Measurements from ENCODE around the gene LAMA3.

The LAMA3 gene

GRCh38 chr18:23671564-23671963 lies 17.7 kb upstream of the LAMA3 start:
- no peak for DNase-seq

- no peak for DNase-seq
Observed at GRCh38 chr18:23673725-23674124, 15.5 kb upstream of the LAMA3 start.

GRCh38 chr18:23675236-23675635 lies 14.0 kb upstream of the LAMA3 start:
- no peak for DNase-seq

- DNase-seq, result no peak
Observed at GRCh38 chr18:23675896-23676295, 13.4 kb upstream of the LAMA3 start.

DNA sequence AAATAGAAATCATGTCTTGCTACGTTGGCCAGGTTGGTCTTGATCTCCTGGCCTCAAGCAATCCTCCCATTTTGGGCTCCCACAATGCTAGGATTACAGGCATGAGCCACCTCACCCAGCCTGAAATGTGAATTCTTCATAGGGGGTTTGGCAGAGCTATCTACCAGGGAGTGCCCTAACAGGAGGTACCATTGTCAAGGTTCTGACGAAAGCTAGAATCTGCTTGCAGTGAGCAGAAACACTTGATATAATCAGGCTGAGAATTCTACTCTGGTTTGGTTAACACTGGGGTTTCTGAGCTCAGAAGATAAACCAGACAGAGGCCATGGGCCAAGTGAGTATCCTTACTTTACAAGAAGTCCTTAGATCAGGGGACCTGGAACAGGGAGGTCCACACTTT lies 7.2 kb upstream of the LAMA3 start:
- no peak for DNase-seq

DNA sequence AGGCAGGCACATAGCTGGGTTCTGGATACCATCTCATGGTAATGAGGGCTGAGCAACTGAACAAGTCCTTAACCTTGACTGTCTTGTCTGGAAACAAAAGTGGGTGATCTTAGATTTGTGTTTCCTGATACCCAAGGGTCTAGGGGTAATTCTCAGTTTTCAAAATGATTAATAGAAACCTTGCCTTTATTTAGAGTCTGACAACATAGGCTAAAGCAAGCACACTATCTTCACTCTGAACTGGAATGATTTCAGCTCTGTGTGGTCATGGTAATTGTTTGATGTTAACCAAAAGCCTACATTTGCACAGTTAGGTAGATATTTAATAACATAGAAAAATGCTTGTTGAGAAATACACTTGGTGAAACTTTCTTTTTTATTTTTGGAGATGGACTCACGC lies 6.8 kb upstream of the LAMA3 start:
- DNase-seq, result no peak

DNA sequence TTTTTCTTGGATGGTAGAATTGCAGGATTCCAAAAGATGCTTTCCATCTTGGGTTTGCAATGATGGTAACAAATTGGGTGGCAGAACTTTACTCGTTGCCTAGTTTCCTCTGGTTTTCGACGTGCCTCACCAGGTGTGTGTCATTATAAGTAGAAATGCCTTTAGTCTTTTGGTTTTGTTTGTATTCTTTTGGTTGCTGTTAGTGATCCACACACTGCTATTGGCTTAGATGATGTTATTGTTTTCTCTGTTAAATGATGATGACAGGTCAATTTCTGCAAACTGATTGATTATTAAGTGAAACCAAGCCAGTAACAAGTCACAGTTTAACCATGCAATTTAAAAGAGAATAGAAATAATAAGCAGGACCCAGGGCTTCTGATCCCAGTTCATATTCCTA lies 6.1 kb upstream of the LAMA3 start:
- DNase-seq, result no peak

DNA sequence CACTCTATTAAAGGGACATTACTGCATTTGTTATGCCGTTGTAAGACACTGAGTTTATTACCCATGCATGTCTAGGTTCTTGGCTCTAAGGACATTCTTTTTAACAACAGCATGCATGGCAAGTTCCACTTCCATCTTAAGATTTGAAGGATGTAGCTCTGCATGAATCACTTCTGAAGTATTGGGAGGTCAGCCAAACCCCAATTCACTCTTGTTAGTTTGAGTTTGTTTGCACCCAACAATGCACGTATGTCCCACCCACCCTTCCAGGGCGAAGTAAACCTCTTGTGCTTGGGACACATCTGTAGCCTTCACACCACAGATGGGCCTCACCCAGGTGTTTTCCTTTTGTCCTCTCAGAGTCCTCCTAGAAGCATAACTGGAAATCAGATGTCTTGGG lies 5.6 kb upstream of the LAMA3 start:
- no peak for DNase-seq

GRCh38 chr18:23684515-23685197 lies 4.6 kb upstream of the LAMA3 start:
- DNase-seq, result no peak

- DNase-seq, result no peak
Observed at GRCh38 chr18:23688528-23688927, 725 bp upstream of the LAMA3 start.

DNA sequence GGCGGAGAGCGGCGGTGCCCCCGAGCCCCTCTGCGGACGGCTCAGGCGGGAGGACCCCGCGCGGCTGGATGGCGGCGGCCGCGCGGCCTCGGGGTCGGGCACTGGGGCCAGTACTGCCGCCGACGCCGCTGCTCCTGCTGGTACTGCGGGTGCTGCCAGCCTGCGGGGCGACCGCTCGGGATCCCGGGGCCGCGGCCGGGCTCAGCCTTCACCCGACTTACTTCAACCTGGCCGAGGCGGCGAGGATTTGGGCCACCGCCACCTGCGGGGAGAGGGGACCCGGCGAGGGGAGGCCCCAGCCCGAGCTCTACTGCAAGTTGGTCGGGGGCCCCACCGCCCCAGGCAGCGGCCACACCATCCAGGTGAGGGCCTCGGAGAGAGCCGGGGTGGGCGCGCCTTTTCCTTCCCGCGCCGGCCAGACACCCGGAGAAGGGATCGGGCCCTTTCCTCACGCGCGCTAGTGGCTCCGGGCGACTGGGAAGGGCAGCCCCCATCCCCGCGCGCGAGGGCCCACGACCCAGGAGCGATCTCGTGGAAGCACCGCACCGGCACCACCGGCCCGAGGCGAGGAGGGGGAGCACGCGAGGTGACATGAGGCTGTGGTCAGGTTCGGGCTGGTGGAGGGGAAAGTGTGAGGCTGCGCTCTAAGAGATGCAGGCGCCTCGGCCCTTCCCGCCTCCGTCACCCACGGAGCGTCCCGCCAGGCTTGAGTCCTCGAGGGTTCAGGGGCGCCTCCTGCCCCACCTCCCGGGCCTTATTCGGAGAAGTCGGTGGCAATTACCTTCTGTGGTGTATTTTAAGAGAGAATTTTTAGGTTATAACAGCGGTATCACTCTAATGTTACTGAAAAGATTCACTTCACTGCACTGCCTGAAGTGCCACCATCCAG lies 607 bp downstream of the LAMA3 start:
- no peak for DNase-seq

DNA sequence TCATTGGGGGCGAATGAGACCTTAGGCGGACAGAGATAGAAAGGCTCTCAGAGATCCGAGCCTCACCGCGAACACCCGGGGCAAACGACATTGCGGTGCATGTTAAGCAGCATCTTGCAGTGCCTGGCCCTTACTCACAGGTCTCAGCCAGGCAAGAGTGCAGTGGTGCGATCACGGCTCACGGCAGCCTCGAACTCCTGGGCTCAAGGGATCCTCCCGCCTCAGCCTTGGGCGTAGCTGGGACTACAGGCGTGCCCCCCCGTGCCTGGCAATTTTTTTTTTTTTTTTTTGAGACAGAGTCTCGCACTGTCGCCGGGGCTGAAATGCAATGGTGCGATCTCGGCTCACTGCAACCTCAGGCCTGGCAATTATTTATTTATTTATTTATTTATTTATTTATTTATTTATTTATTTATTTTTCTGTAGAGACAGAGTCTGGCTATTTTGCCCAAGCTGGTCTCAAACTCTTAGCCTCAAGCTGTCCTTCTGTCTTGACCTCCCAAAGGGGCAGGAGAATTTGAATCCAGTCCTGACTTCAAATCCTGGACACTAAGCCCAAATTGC lies 1.3 kb downstream of the LAMA3 start:
- DNase-seq, result no peak

GRCh38 chr18:23693846-23694245 lies 4.6 kb downstream of the LAMA3 start:
- no peak for DNase-seq

DNA sequence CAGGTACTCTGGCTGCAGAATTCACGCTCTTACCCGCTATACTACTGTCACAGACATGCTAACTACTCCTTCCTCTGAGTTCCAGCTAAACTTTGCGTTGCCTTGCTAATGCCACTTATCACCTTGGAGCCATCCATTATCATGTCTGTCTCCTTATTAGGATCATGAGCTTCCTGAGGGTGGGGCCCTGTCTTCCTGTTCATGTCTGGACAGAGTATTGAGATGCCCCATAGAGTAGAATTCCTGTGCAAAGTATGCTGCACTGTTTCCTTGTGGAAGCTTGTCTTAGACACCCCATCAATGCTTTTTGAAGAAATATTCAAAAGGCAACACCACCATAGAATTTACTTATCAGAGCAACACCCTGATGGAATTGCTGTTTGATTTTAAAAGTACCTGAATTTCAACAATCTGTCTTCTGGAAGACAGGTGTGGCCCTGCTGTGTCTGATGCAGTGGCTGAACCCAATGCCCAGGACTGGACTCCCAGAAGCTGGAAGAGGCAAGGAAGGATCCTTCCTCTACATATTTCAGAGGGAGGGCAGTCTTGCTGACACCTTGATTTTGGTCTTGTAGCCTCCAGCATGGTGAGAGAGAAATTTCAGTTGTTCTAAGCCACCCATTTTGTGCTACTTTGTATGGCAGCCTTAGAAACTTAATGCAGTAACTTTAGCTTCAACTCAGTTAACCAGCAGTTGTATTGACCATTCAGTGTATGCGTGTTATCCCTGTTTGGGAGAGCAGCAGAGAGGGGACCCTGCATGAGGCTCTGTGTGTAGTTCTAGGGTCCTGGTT lies 5.6 kb downstream of the LAMA3 start:
- no peak for DNase-seq

DNA sequence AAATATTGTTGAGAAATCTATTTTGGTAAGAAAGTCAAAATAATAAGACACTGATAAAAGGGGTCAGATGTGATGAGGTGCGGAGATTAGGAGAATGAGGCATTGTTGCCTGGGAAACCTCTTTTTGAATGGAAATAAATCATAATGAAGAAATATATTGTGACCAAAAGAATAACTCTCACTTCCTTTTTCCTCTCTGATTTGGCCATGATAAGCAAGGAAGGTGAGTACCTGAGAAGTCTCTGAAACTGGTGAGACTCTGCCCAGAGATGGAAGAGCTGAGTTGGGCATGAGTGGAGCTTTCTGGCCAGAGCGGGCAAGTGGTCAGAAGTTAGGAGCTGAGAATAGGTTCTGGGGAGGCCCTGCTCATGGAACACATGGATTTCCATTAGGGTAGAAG lies 11.8 kb downstream of the LAMA3 start:
- DNase-seq, result no peak

GRCh38 chr18:23701544-23702064 lies 12.4 kb downstream of the LAMA3 start:
- no peak for DNase-seq

GRCh38 chr18:23702606-23703005 lies 13.4 kb downstream of the LAMA3 start:
- DNase-seq, result no peak

GRCh38 chr18:23703057-23703986 lies 14.1 kb downstream of the LAMA3 start:
- DNase-seq, result peak in 1 of 2 donors; percentile 60

GRCh38 chr18:23703987-23704384 lies 14.7 kb downstream of the LAMA3 start:
- DNase-seq, result no peak

GRCh38 chr18:23704806-23705205 lies 15.6 kb downstream of the LAMA3 start:
- DNase-seq, result no peak

- DNase-seq, result no peak
Observed at GRCh38 chr18:23706971-23707640, 17.9 kb downstream of the LAMA3 start.

Data from CD4-positive, alpha-beta T cell treated with Interferon alpha-2 for 1 hour (primary cell).